Aorta (tissue), 5 donors: ENCODE data around the gene CYP4A22. TPM values are rescaled to one million over a fixed set of nuclear protein-coding genes. Genes with fewer than 3 reads are reported as not detected.
"Not testable (repeated sequence)": the region's sequence is repeated elsewhere in the genome, so short reads cannot be mapped to it uniquely, and the experiment has no call there.

Experiments used
- ATAC-seq: fragments of 200-7000 bp; cut with Tn5 transposase; one replicate; pipeline ENCODE4 v1.9.1; 2022; ENCODE audit warnings: moderate library complexity; ENCODE audit not compliant: low FRiP score
- DNase-seq, 2 donors: peaks; one replicate each; pipeline ENCODE4 v3.0.0-alpha.2; 2020
- H3K27ac ChIP-seq, 2 donors: one replicate each; pipeline ENCODE4 v1.5.1; 2013; ENCODE audit warnings: low read length in 2 of 2, mild to moderate bottlenecking in 2 of 2, moderate library complexity in 2 of 2, control low read depth in 1 of 2, inconsistent platforms in 1 of 2, low read depth in 1 of 2
- H3K27me3 ChIP-seq, 2 donors: one replicate each; pipeline ENCODE4 v1.6.1; 2013; ENCODE audit warnings: control low read depth in 1 of 2, low read length in 1 of 2, mild to moderate bottlenecking in 1 of 2, moderate library complexity in 1 of 2; ENCODE audit not compliant: insufficient read depth in 2 of 2, control insufficient read depth in 1 of 2
- H3K36me3 ChIP-seq, 2 donors: one replicate each; pipeline ENCODE4 v1.6.1; 2013; ENCODE audit warnings: control low read depth in 1 of 2, low read length in 1 of 2, mild to moderate bottlenecking in 1 of 2; ENCODE audit not compliant: insufficient read depth in 2 of 2, control insufficient read depth in 1 of 2
- H3K4me1 ChIP-seq, 2 donors: one replicate each; pipeline ENCODE4 v1.6.1; 2013; ENCODE audit warnings: low read length in 2 of 2, control low read depth in 1 of 2, mild to moderate bottlenecking in 1 of 2, moderate library complexity in 1 of 2; ENCODE audit not compliant: insufficient read depth in 2 of 2, control insufficient read depth in 1 of 2
- H3K4me3 ChIP-seq, 2 donors: one replicate each; pipeline ENCODE4 v1.5.1; 2013; ENCODE audit warnings: low read length in 2 of 2, control low read depth in 1 of 2, mild to moderate bottlenecking in 1 of 2
- H3K9me3 ChIP-seq: one replicate; pipeline ENCODE4 v1.6.1; 2013; ENCODE audit warnings: mild to moderate bottlenecking, low read length; ENCODE audit not compliant: control insufficient read depth
- WGBS, 2 donors: extraction: QIAGEN DNeasy Blood & Tissue Kit; methylation state at CpG; one replicate each; pipeline ENCODE4 v1.1.7; 2013; 5-methylcytosine and 5-hydroxymethylcytosine counted together
- intact Hi-C, 2 donors: fragments of 100-400 bp; cut with DNase I; formaldehyde crosslinking; loops; one replicate each; pipeline versions ENCODE4 v1.14.2 to v1.15.0; 2022
- polyA plus RNA-seq, 2 donors: library from polyadenylated mRNA; stranded (reverse); fragments of 200-250 nt; gene quantifications; one replicate each; pipeline ENCODE4 v1.2.3, GENCODE V29; 2013
- total RNA-seq, 2 donors: library from RNA; stranded (reverse); fragmentation: NEBNext Ultra II Directional; extraction: Animal tissue kit (Norgen Biotek cat#: 25700); gene quantifications; one replicate each; pipeline ENCODE4 v1.2.1, GENCODE V29; 2021
- donor health status: healthy with polysubstance abuse.
- donor health status: Bipolar disorder and iron deficiency.
- donor health status: DM: no; HTN: no; CAD: no.
- donor health status: DM: no; HTN: no; CAD: no.
- donor health status: DM: yes; HTN: yes; CAD: no.

The CYP4A22 gene
- total and polyA plus RNA-seq, 4 donors, result 0.08 to 0.23 (median 0.18) TPM; not detected in 1

DNA sequence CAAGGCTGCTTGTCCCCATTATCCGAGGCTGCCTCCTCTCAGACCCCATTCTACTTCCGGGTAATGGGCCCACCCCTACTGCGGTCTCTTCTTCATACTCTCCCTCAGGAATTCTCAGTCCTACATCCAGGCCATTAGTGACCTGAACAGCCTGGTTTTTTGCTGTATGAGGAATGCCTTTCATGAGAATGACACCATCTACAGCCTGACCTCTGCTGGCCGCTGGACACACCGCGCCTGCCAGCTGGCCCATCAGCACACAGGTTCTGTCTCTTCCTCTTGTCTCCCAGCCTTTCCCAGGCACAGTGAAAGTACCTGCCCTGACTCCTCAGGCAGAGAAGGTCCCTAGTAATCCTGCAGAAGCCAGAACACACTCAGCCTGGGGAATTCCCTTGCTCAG lies 6.4 kb downstream of the CYP4A22 start:
- ATAC-seq, H3K36me3 ChIP-seq, H3K27ac ChIP-seq, DNase-seq, H3K4me3 ChIP-seq, H3K9me3 ChIP-seq, H3K27me3 ChIP-seq, intact Hi-C loops, H3K4me1 ChIP-seq: not testable (repeated sequence)
- 56 to 60% methylated on average over 5 to 6 of the region's 6 CpGs for WGBS, 2 donors

DNA sequence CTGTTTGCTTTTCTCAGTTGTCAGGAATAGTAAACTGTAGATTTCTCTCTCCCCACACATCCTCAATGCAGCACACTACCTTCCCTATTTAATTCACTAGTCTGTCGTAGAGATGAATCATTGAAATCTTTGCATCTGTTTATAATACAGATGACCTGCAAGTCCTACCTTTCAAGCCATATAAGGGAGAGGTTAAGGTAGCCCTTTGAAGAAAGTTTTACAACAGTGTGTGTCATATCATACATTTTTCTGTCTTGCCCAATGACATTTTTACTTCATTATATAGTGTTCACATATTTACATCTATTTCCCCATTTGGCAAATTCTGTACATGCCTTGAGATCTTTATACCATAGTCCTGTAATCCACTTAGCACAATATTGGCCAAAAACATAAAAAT lies 9.3 kb downstream of the CYP4A22 start:
- ATAC-seq, intact Hi-C loops, DNase-seq, H3K27ac ChIP-seq, H3K36me3 ChIP-seq, H3K4me3 ChIP-seq, H3K9me3 ChIP-seq, H3K27me3 ChIP-seq, H3K4me1 ChIP-seq: not testable (repeated sequence)
- 62 to 68% methylated on average over 1 of the region's 1 CpG for WGBS, 2 donors

DNA sequence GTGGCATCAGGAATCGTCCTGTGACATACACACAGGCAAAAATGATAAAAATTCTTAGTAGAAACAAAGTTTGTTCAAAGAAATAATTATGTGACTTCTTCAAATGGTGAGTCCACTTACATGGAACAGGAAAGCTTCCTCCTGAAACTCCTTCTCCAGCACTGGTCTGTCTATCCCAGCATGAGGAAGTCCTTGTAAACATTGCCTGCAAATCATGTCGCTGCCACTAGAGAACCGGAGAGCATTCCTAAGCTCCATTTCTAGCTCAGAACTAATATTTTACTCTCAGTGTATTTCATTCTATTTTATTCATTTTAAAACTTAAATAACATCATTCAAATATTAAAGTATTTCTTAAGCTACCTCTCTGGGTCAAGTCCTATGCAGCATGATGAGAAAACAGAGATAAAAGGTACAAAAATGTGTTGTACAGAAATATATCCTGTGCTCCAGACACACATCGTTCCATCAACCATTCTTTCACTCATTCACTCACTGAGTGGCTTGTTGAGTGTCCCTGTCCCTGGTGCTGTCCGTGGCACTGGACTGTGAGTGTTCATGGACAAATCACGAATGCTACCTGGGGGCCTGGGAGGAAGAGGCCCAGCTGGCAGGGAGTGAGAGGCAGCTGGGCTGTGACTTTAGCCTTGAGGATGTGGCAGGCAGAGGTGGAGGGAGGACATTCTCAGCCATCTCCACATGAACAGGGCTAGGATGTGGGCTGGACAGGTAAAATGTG lies 10.0 kb downstream of the CYP4A22 start:
- WGBS, 2 donors, result 36 to 39% methylated on average over 6 of the region's 6 CpGs
- ATAC-seq, result no peak

DNA sequence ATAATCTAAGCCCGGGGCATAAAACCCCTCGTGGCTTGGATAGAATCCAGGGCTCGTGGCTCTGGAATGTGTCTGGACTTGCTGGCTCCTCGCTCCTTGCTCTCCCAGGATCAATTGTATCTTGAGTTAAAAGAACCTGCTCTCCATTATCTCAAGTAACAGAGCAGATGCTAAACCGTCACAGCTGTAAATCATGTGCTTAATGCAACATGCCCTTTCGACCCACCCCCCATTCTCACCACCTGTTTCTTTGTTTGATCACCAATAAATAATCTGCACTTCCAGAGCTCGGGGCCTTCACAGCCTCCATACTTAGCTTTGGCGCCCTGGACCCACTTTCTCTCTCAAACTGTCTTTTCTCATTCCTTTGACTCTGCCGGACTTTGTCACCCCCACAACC lies 11.9 kb downstream of the CYP4A22 start:
- H3K27me3 ChIP-seq, H3K27ac ChIP-seq, intact Hi-C loops, DNase-seq, H3K9me3 ChIP-seq, H3K36me3 ChIP-seq, H3K4me3 ChIP-seq, H3K4me1 ChIP-seq, ATAC-seq: not testable (repeated sequence)
- WGBS, 2 donors, result 32 to 36% methylated on average over 9 of the region's 9 CpGs

More for the DNA sequence above, 10.0 kb downstream of the CYP4A22 start:
- no peaks in the 10 kb centered on the region for H3K4me1 ChIP-seq
- H3K9me3 ChIP-seq, result no peaks in the 10 kb centered on the region
- no peaks in the 10 kb centered on the region for H3K36me3 ChIP-seq
- H3K4me3 ChIP-seq, result no peak overlapping the region
- no peak overlapping the region for H3K27ac ChIP-seq
- no peaks in the 10 kb centered on the region for H3K27me3 ChIP-seq
- intact Hi-C loops, result no loop called here
- DNase-seq, result no peak

DNA sequence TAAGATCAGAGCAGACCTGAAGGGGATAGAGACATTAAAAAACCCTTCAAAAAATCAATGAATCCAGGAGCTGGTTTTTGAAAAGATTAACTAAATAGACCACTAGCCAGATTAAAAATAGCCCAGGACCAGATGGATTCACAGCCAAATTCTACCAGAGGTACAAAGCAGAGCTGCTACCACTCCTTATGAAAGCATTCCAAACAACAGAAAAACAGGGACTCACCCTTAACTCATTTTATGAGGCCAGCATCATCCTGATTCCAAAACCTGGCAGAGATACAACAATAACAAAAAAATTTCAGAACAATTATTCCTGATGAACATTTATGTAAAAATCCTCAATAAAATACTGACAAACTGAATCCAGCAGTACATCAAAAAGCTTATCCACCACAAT lies 19.2 kb downstream of the CYP4A22 start:
- intact Hi-C loops, DNase-seq, H3K9me3 ChIP-seq, H3K27ac ChIP-seq, ATAC-seq, H3K36me3 ChIP-seq, H3K27me3 ChIP-seq, H3K4me1 ChIP-seq, H3K4me3 ChIP-seq: not testable (repeated sequence)

DNA sequence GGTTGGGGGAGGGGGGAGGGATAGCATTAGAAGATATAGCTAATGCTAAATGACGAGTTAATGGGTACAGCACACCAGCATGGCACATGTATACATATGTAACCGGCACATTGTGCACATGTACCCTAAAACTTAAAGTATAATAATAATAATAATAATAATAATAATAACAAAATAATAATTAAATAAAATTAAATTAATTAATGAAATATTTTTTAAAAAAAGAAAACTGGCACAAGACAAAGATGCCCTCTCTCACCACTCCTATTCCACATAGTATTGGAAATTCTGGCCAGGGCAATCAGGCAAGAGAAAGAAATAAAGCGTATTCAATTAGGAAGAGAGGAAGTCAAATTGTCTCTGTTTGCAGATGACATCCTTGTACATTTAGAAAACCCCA lies 20.7 kb downstream of the CYP4A22 start:
- intact Hi-C loops, H3K9me3 ChIP-seq, DNase-seq, H3K4me1 ChIP-seq, H3K4me3 ChIP-seq, H3K36me3 ChIP-seq, ATAC-seq, H3K27ac ChIP-seq, H3K27me3 ChIP-seq: not testable (repeated sequence)
- 88 to 91% methylated on average over 3 of the region's 3 CpGs for WGBS, 2 donors

DNA sequence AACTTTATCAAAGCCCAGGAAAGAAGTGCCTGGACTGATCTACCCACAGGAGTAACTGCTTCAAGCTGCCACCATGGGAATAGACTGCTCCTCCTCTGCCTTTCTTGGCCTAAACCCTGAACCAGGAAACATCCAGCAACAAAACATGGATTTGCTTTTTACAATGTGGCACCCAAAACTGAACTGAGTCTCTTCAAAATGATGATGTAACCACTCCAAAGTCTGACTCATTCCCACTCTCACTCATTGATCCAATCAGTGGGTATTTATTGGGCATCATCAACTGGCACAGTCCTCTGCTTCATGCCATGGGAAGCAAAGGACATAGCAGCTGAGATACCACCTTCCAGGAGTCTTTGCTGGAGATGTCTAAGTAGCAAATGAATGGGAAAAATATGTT lies 23.5 kb downstream of the CYP4A22 start:
- ATAC-seq, result no peak
- intact Hi-C loops, result no loop called here
- Histone ChIP-seq H3K9me3 (peaks cover 2% of the 10 kb centered on the region), H3K36me3 (no peaks in the 10 kb centered on the region), H3K27me3 (peaks cover 0 to 2% of the 10 kb centered on the region in 2 donors), H3K27ac (no peak overlapping the region), H3K4me1 (no peaks in the 10 kb centered on the region), H3K4me3 (no peak overlapping the region)
- DNase-seq, result no peak

DNA sequence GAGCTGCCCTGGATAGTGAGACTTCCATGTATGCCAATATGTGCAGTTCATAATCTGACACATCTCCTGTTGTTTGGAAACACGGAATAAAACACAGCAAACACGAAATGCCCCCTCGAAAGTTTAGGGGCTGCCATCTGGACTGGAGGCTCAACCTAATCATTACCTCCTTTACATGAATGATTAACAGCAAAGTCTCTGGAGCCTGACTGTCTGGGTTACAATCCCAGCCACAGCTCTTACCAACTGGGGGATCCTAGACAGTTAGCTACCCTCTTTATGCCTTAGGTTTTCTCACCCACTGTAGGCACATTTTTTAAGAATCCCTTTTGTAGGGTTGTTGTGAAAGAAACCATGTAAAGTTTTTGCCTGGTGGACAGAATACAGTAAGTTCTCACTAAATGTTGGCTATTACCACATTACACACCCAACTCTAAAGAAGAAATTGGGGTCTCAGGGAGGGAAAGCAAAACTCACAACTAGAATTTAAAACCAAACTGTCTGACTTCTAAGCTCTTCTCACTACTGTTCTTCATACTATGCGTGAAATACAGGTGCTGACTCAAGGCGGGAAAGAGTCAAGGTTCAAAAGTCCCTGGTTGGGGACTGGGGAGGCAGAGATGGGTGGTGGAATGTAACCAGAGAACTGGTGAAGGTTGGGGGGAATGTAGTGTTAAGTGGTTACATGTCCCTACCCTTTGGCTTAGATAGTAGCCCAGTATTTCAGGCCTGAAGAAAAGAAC lies 24.2 kb downstream of the CYP4A22 start:
- Histone ChIP-seq H3K36me3 (no peaks in the 10 kb centered on the region), H3K4me3 (no peak overlapping the region), H3K27me3 (peaks cover 0 to 2% of the 10 kb centered on the region in 2 donors), H3K9me3 (peaks cover 2% of the 10 kb centered on the region), H3K4me1 (no peaks in the 10 kb centered on the region), H3K27ac (no peak overlapping the region)
- WGBS, 2 donors, result 68 to 83% methylated on average over 5 of the region's 5 CpGs
- DNase-seq (no peak), ATAC-seq (no peak)
- intact Hi-C loops, result no loop called here

DNA sequence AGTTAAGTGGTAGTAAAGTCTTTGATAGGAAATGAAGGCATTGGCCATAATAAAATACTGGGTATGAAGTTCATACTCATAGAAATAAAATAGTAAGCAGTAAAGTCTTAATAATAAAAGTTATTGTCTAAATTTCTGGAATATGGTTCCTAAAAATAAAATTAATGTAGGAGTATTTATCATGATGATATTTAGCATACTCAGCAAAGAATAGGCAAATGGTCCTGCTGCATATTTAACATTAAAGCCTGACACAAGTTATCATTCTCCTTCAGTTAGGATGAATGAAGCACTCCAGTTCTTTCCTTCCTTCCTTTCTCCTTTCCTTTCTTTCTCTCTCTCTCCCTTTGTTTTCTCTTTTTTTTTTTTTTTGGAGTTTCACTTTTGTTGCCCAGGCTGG lies 27.3 kb downstream of the CYP4A22 start:
- no peak for ATAC-seq
- Histone ChIP-seq H3K27ac (no peak overlapping the region), H3K27me3 (peaks cover 0 to 2% of the 10 kb centered on the region in 2 donors), H3K36me3 (no peaks in the 10 kb centered on the region), H3K9me3 (peaks cover 2% of the 10 kb centered on the region), H3K4me3 (no peak overlapping the region), H3K4me1 (no peaks in the 10 kb centered on the region)
- intact Hi-C loops, result no loop called here
- no peak for DNase-seq
